ENCODE data around the gene FOXP4.

FOXP4 gene

GRCh38 chr6:41509580-41509979 is 36.6 kb upstream of the FOXP4 start:
- POLR2A ChIA-PET, result interaction anchor here (1.4 kb wide), 1 partner anchor 11 kb away, joined by 4 read pairs; no protein-coding TSS in a partner anchor
- no peak for DNase-seq (ENCODE audit: extremely low spot score)
- no peak for TF ChIP-seq CTCF (IDR thresholded peaks at IDR 0.05; ENCODE audit: control extremely low read depth, extremely low read depth, low read depth, missing control alignments)
- CTCF ChIA-PET, result interaction anchor here (1.2 to 2.0 kb wide), 2 partner anchors 30 to 174 kb away, joined by 3 to 6 read pairs; no protein-coding TSS in a partner anchor

GRCh38 chr6:41511443-41512060 is 34.6 kb upstream of the FOXP4 start:
- CTCF ChIA-PET, result interaction anchor here (1.0 to 1.7 kb wide), 2 partner anchors 10 to 19 kb away, joined by 3 read pairs; no protein-coding TSS in a partner anchor

GRCh38 chr6:41512146-41512701 is 34.0 kb upstream of the FOXP4 start:
- ChIA-PET CTCF (interaction anchor here (1.0 to 1.7 kb wide), 2 partner anchors 9 to 18 kb away, joined by 3 read pairs; no protein-coding TSS in a partner anchor), POLR2A (interaction anchor here (0.6 kb wide), 1 partner anchor 18 kb away, joined by 9 read pairs; no protein-coding TSS in a partner anchor)
- DNase-seq (ENCODE audit: extremely low spot score), result no peak
- no peak for TF ChIP-seq CTCF (IDR thresholded peaks at IDR 0.05; ENCODE audit: control extremely low read depth, extremely low read depth, low read depth, missing control alignments)

More at GRCh38 chr6:41511443-41512060, 34.6 kb upstream of the FOXP4 start:
- no peak for DNase-seq (ENCODE audit: extremely low spot score)
- POLR2A ChIA-PET, result interaction anchor here (0.6 kb wide), 1 partner anchor 19 kb away, joined by 9 read pairs; no protein-coding TSS in a partner anchor
- no peak for TF ChIP-seq CTCF (IDR thresholded peaks at IDR 0.05; ENCODE audit: control extremely low read depth, extremely low read depth, low read depth, missing control alignments)

- CTCF ChIA-PET, result no interaction called here
- no peak for DNase-seq (ENCODE audit: extremely low spot score)
- POLR2A ChIA-PET, result no interaction called here
- TF ChIP-seq CTCF (IDR thresholded peaks at IDR 0.05; ENCODE audit: control extremely low read depth, extremely low read depth, low read depth, missing control alignments), result no peak
Observed at GRCh38 chr6:41515995-41516394, 30.2 kb upstream of the FOXP4 start.

- CTCF ChIA-PET, result interaction anchor here (1.2 to 1.8 kb wide), 2 partner anchors 56 to 71 kb away, joined by 3 to 4 read pairs; no protein-coding TSS in a partner anchor
- no peak for TF ChIP-seq CTCF (IDR thresholded peaks at IDR 0.05; ENCODE audit: control extremely low read depth, extremely low read depth, low read depth, missing control alignments)
- no peak for DNase-seq (ENCODE audit: extremely low spot score)
- POLR2A ChIA-PET, result no interaction called here
Observed at GRCh38 chr6:41518118-41518517, 28.1 kb upstream of the FOXP4 start.

GRCh38 chr6:41519305-41519744 is 26.9 kb upstream of the FOXP4 start:
- DNase-seq (ENCODE audit: extremely low spot score), result no peak
- TF ChIP-seq CTCF (IDR thresholded peaks at IDR 0.05; ENCODE audit: control extremely low read depth, extremely low read depth, low read depth, missing control alignments), result no peak
- ChIA-PET POLR2A (no interaction called here), CTCF (interaction anchor here (1.4 to 1.8 kb wide), 2 partner anchors 11 to 20 kb away, joined by 6 read pairs; no protein-coding TSS in a partner anchor)
